Ascending aorta (tissue), 2 donors: ENCODE data around the gene TBC1D25. TPM values are rescaled to one million over a fixed set of nuclear protein-coding genes. Genes with fewer than 3 reads are reported as not detected.
"Not testable (repeated sequence)": the region's sequence is repeated elsewhere in the genome, so short reads cannot be mapped to it uniquely, and the experiment has no call there.

Source experiments
- DNase-seq, 2 donors: peaks; one replicate each; pipeline ENCODE4 v3.0.0-alpha.2; 2019; ENCODE audit warnings: low spot score in 2 of 2
- H3K27ac ChIP-seq, 2 donors: fragments of 200-600 bp; sonication (generic); one replicate each; pipeline ENCODE4 v1.5.1; 2016 to 2017; ENCODE audit warnings: mild to moderate bottlenecking in 1 of 2
- H3K27me3 ChIP-seq: fragments of 200-600 bp; sonication (generic); one replicate; pipeline ENCODE4 v1.5.1; 2017
- H3K36me3 ChIP-seq, 2 donors: fragments of 200-600 bp; sonication (generic); one replicate each; pipeline ENCODE4 v1.5.1; 2016
- H3K4me1 ChIP-seq, 2 donors: fragments of 200-600 bp; sonication (generic); one replicate each; pipeline ENCODE4 v1.5.1; 2016 to 2017; ENCODE audit warnings: mild to moderate bottlenecking in 1 of 2
- H3K4me3 ChIP-seq, 2 donors: fragments of 200-600 bp; sonication (generic); one replicate each; pipeline ENCODE4 v1.5.1; 2016 to 2017; ENCODE audit warnings: mild to moderate bottlenecking in 1 of 2
- H3K9me3 ChIP-seq, 2 donors: fragments of 200-600 bp; sonication (generic); one replicate each; pipeline ENCODE4 v1.5.1; 2016
- CTCF ChIP-seq, 3 experiments: fragments of 200-600 bp in 2 of 3; fragments of 450-650 bp in 1 of 3; sonication (generic) in 2 of 3; IDR thresholded peaks; one replicate each; pipeline ENCODE4 v1.5.1; 2016 to 2019; ENCODE audit warnings: antibody characterized with exemption in 3 of 3, mild to moderate bottlenecking in 1 of 3, moderate library complexity in 1 of 3
- intact Hi-C: fragments of 100-400 bp; cut with DNase I; formaldehyde crosslinking; loops from one replicate; pipeline ENCODE4 v1.15.1; 2023
- total RNA-seq: library from RNA; depleted of rRNA; stranded (reverse); fragments of >200 nt; gene quantifications from one replicate; pipeline ENCODE4 v1.1.0, GENCODE V29; 2016

TBC1D25 gene
- total RNA-seq, 1 donor from 2014 or later, result 8.2 TPM

GRCh38 chrX:48516285-48516684, 23.2 kb upstream of the TBC1D25 start:
- intact Hi-C loops, result no loop called here
- no peak for DNase-seq
- Histone ChIP-seq H3K27ac (no peak overlapping the region), H3K36me3 (peaks cover 5 to 6% of the 10 kb centered on the region in 2 donors), H3K4me3 (no peak overlapping the region), H3K4me1 (no peaks in the 10 kb centered on the region), H3K9me3 (no peaks in the 10 kb centered on the region), H3K27me3 (no peaks in the 10 kb centered on the region)
- no peak for TF ChIP-seq CTCF (IDR thresholded peaks at IDR 0.05)

DNA sequence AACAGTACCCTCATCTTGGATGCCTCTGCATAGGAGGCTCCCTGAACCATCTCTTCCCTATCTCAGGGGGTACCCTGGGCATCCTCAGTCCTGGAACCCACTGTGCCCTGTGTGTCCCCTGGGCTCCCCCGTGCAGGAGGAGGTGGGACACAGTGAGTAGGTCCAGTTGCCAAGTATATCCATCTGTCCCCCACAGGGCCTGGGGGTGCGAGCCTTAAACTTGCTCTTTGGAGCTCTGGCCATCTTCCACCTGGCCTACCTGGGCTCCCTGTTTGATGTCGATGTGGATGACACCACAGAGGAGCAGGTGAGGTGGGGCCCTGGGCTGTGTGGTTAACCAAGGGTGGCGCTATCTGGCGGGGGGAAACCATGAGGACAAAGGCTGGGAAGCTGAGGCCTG, 22.5 kb upstream of the TBC1D25 start:
- H3K27ac ChIP-seq, result no peak overlapping the region
- peaks cover 5 to 6% of the 10 kb centered on the region in 2 donors for H3K36me3 ChIP-seq
- TF ChIP-seq CTCF (IDR thresholded peaks at IDR 0.05), result no peak
- no peak overlapping the region for H3K4me3 ChIP-seq
- no peak for DNase-seq
- no peaks in the 10 kb centered on the region for H3K4me1 ChIP-seq
- intact Hi-C loops, result no loop called here
- no peaks in the 10 kb centered on the region for H3K9me3 ChIP-seq
- no peaks in the 10 kb centered on the region for H3K27me3 ChIP-seq

DNA sequence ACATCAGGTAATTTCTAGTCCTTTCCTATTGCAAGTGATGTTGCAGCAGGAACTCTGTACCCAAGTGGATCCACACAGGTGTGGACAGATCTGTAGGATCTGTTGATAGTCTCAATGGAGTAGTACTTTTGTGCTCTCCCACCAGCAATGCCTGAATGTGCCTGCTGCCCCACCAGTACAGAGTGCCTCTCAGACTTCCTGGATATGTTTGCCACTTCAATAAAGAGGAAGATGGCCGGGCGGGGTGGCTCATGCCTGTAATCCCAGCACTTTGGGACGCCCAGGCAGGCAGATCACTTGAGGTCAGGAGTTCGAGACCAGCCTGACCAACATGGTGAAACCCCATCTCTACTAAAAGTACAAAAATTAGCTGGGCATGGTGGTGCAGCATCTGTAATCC, 20.0 kb upstream of the TBC1D25 start:
- H3K4me1 ChIP-seq, DNase-seq, H3K36me3 ChIP-seq, H3K27me3 ChIP-seq, H3K9me3 ChIP-seq, intact Hi-C loops, H3K4me3 ChIP-seq, H3K27ac ChIP-seq: not testable (repeated sequence)

DNA sequence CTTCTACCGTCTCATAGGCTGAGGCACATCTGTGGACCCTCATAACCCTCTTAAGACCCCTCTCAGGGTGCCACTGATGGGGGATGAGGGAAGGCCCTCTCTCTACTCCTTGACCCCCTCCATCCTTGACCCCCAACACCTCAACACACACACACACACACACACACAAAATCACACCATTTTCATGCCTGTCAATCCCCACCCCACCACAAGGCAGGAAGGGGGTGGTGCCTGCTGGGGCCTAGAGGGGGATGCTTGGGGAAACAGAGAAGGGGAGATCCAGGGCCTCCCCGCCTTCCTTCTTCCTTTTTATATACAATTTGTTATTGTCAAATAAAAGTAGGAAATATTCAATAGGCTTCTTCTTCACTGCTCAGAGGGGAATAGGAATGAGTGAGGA, 19.1 kb upstream of the TBC1D25 start:
- DNase-seq, result no peak
- no peak for TF ChIP-seq CTCF (IDR thresholded peaks at IDR 0.05)
- Histone ChIP-seq H3K27me3 (no peaks in the 10 kb centered on the region), H3K9me3 (no peaks in the 10 kb centered on the region), H3K4me3 (no peak overlapping the region), H3K27ac (no peak overlapping the region), H3K4me1 (no peaks in the 10 kb centered on the region), H3K36me3 (peaks cover 3 to 6% of the 10 kb centered on the region in 2 donors)
- intact Hi-C loops, result loop anchor here (5.0 kb wide), 1 partner anchor 43 kb away; the partner anchor contains the start of gene FTSJ1

GRCh38 chrX:48520976-48521352, 18.6 kb upstream of the TBC1D25 start:
- intact Hi-C loops, result loop anchor here (1.0 to 5.0 kb wide), 2 partner anchors 18 to 44 kb away; partner anchors contain the start of genes FTSJ1 and TBC1D25

More at GRCh38 chrX:48520976-48521352, 18.6 kb upstream of the TBC1D25 start:
- no peak for TF ChIP-seq CTCF (IDR thresholded peaks at IDR 0.05)
- Histone ChIP-seq H3K27me3 (no peaks in the 10 kb centered on the region), H3K9me3 (no peaks in the 10 kb centered on the region), H3K4me3 (peak overlapping the region in 1 of 2 donors; percentile 79), H3K4me1 (no peaks in the 10 kb centered on the region), H3K36me3 (peaks cover under 1 to 3% of the 10 kb centered on the region in 2 donors), H3K27ac (no peak overlapping the region)
- no peak for DNase-seq
